ENCODE measurements around the gene ASB18.

The ASB18 gene

DNA sequence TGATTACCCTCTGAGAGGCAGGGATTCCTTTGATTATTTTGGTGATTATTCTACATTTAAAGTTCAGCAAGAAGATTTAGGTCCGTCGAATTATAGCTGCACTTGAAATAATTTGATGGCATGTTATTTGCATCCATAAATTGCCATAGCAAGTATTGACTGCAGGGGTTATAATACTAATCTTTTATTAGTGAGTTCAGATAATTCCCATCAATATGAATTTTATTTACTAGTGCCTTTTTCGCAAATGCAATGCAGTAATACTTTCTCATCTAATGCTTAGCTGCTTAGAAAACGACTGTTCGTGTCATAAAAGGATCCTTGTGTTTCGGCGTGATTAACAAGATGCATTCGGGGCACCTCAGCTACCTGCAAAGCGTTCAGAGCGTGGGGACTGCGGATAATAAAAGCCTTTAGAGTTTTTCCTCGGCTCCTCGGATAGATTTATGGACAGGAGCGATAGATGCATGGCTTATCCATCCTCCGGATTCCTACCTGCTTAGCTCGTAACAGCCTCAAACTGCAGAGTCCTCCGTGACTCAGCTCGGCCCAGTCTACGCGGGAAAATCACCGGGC, 93.5 kb downstream of the ASB18 start:
- H3K4me1 Mint-ChIP-seq: peaks cover 10% of the 10 kb centered on the region
- ATAC-seq: no peak
- no peak overlapping the region for H3K4me3 Mint-ChIP-seq
- H3K9me3 Mint-ChIP-seq: no peaks in the 10 kb centered on the region
- peaks cover 22% of the 10 kb centered on the region for H3K36me3 Mint-ChIP-seq
- DNase-seq (ENCODE audit: low spot score in 2 of 2): no peak
- no peak overlapping the region for H3K27ac Mint-ChIP-seq

- Mint-ChIP-seq H3K4me1 (peaks cover 10% of the 10 kb centered on the region), H3K4me3 (no peak overlapping the region)
These were observed 94.2 kb downstream of the ASB18 start for GRCh38 chr2:236169741-236170589.

DNA sequence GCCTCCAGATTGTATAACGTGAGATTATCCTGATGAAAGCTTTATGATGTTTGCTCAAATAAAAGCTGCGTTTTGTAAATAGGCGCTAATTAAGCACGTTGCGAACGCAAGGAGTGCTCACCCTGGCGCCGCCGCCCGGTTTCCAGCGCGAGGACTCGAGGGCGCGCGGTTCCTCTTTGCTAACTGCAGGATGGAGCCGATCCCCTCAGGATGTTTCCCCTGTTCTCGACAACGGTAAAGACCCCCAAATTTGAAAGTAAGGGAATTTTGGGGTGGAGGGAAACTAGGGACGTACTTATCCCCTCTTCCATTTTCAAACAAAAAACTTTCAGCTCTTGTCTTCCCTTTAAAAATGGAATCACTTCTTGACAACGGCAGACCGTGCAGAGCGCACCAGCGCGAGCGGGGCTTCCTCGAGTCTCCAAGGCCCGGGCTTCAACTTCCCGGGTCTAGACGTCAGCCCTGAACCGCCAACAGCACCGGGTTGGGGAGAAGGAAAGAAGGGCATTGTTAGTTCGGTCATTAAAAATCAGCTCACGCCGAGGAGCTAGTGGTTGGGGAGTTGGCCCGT, 95.0 kb downstream of the ASB18 start:
- no peak for ATAC-seq

More at GRCh38 chr2:236169741-236170589, 94.2 kb downstream of the ASB18 start:
- Mint-ChIP-seq H3K36me3 (peaks cover 22% of the 10 kb centered on the region), H3K9me3 (no peaks in the 10 kb centered on the region), H3K27ac (no peak overlapping the region)
- ATAC-seq (no peak), DNase-seq (ENCODE audit: low spot score in 2 of 2) (no peak)

GRCh38 chr2:236168110-236169080, 95.8 kb downstream of the ASB18 start, which contains the start of gene GBX2:
TSS of gene GBX2 (minus strand) at chr2:236168386. CDS start at chr2:236167971, 415 bp downstream.
- DNase-seq (ENCODE audit: low spot score in 2 of 2): no peak
- peaks cover 22% of the 10 kb centered on the region for H3K36me3 Mint-ChIP-seq
- H3K4me1 Mint-ChIP-seq: peaks cover 10% of the 10 kb centered on the region
- no peaks in the 10 kb centered on the region for H3K9me3 Mint-ChIP-seq
- peak within 1 kb of the TSS; percentile 62 for H3K4me3 Mint-ChIP-seq
- H3K27ac Mint-ChIP-seq: no peak within 1 kb of the TSS
- no peak for ATAC-seq

More for the DNA sequence above, 95.0 kb downstream of the ASB18 start:
- Mint-ChIP-seq H3K4me3 (no peak overlapping the region), H3K36me3 (peaks cover 22% of the 10 kb centered on the region), H3K27ac (no peak overlapping the region), H3K4me1 (peaks cover 10% of the 10 kb centered on the region), H3K9me3 (no peaks in the 10 kb centered on the region)
- no peak for DNase-seq (ENCODE audit: low spot score in 2 of 2)

- Mint-ChIP-seq H3K9me3 (no peaks in the 10 kb centered on the region), H3K4me1 (peaks cover 10% of the 10 kb centered on the region), H3K36me3 (peaks cover 22% of the 10 kb centered on the region), H3K27ac (no peak overlapping the region), H3K4me3 (peak overlapping the region; percentile 62)
- DNase-seq (ENCODE audit: low spot score in 2 of 2): no peak
- ATAC-seq: no peak
These were observed 96.7 kb downstream of the ASB18 start for GRCh38 chr2:236167297-236168109.

- Mint-ChIP-seq H3K4me1 (peaks cover 10% of the 10 kb centered on the region), H3K27ac (no peak overlapping the region), H3K36me3 (peaks cover 22% of the 10 kb centered on the region), H3K9me3 (no peaks in the 10 kb centered on the region), H3K4me3 (peak overlapping the region; percentile 62)
- DNase-seq (ENCODE audit: low spot score in 2 of 2): no peak
- ATAC-seq: peak; percentile 22
These were observed 97.4 kb downstream of the ASB18 start for GRCh38 chr2:236166796-236167296.

GRCh38 chr2:236165842-236166795, 98.1 kb downstream of the ASB18 start:
- peaks cover 10% of the 10 kb centered on the region for H3K4me1 Mint-ChIP-seq
- H3K9me3 Mint-ChIP-seq: no peaks in the 10 kb centered on the region
- H3K36me3 Mint-ChIP-seq: peaks cover 22% of the 10 kb centered on the region
- H3K4me3 Mint-ChIP-seq: peak overlapping the region; percentile 62
- ATAC-seq (no peak), DNase-seq (ENCODE audit: low spot score in 2 of 2) (no peak)
- no peak overlapping the region for H3K27ac Mint-ChIP-seq

GRCh38 chr2:236164925-236165841, 99.0 kb downstream of the ASB18 start:
- no peak for DNase-seq (ENCODE audit: low spot score in 2 of 2)
- no peak overlapping the region for H3K27ac Mint-ChIP-seq
- no peaks in the 10 kb centered on the region for H3K9me3 Mint-ChIP-seq
- peaks cover 17% of the 10 kb centered on the region for H3K36me3 Mint-ChIP-seq
- H3K4me1 Mint-ChIP-seq: peaks cover 10% of the 10 kb centered on the region
- H3K4me3 Mint-ChIP-seq: peak overlapping the region; percentile 26
- no peak for ATAC-seq

DNA sequence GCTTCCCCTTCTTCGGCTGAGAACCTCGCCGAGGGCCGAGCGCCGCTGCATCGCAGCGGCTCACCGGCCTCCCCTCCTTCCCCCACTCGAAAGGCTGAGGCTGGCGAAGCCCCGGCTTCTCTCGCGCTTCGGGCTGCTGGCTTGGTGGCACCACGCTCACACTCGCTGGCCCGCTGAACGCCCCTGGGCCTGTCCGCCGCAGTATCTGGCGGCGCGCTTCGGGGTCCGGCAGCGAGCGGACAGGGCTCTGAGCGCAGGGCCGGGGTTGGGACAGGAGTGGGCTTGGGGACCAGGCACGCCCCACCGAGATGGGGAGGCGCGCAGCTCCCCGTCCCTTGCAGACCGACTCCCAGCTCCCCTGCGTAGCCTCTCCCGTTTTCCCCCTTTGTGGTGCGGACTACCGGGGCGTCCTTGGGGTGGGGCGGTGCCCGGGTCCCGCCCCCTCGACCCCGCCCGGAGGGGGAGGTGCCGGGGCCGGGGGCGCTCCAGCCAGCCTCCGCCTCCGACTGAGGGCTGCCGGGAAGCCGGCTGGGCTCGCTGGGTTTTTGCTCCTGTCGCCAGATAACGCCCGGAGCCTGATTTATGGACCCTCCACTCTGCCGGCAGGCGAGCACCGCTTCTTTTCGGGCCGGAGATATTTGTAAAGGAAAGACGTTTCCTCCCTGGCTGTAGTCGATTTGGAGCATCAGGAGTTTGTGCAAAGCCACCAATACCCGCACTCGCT, 99.8 kb downstream of the ASB18 start:
- H3K27ac Mint-ChIP-seq: no peak overlapping the region

DNA sequence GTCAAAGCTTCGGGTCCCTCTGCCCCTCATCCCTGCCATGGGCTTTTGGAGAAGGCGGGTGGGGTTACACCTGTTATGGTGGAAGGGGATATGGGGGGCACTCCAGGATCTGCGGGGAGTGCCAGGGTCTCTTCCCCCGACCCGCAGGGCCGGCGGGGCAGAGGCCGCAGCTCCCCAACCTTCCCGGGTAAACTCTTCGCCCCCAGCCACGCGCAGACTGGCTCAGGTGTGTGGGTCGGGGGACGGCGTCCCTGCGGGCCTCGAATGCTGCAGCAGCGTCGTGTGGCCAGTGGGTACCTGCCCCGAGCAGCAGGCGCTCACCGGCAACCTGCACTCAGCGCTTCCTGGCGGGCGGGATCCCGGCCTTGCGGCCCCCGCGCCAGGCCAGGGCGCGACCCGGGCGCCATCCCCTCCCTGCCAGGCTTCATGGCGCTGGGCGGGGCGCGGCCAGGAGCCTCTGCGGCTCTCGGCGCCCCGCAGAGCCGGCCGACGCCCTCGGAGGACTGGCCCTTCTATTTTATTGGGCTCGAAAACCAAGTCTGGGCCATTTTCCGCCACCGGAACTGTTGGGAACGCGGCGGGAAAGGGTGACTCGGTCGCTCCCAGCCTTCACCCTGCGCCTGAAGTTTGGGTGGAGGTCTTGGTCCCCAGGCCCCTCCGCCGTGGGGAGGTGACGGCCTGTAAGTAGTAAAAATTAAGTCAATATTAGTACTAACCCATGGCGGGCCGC, 100.6 kb downstream of the ASB18 start:
- Mint-ChIP-seq H3K4me3 (no peak overlapping the region), H3K4me1 (peaks cover 16% of the 10 kb centered on the region), H3K27ac (no peak overlapping the region), H3K36me3 (peaks cover 6% of the 10 kb centered on the region), H3K9me3 (no peaks in the 10 kb centered on the region)
- DNase-seq (ENCODE audit: low spot score in 2 of 2) (no peak), ATAC-seq (no peak)

More for the DNA sequence above, 99.8 kb downstream of the ASB18 start:
- no peak for ATAC-seq
- Mint-ChIP-seq H3K4me1 (peaks cover 11% of the 10 kb centered on the region), H3K36me3 (peaks cover 9% of the 10 kb centered on the region), H3K9me3 (no peaks in the 10 kb centered on the region), H3K4me3 (peak overlapping the region; percentile 26)
- no peak for DNase-seq (ENCODE audit: low spot score in 2 of 2)

- Mint-ChIP-seq H3K9me3 (no peaks in the 10 kb centered on the region), H3K27ac (no peak overlapping the region), H3K4me1 (peaks cover 16% of the 10 kb centered on the region), H3K36me3 (peaks cover 6% of the 10 kb centered on the region), H3K4me3 (no peak overlapping the region)
- no peak for ATAC-seq
- DNase-seq (ENCODE audit: low spot score in 2 of 2): no peak
These were observed 101.2 kb downstream of the ASB18 start for GRCh38 chr2:236162882-236163470.
